Measurements from ENCODE around the gene TAGLN. TPM values are rescaled to one million over a fixed set of nuclear protein-coding genes. Genes with fewer than 3 reads are reported as not detected.

The TAGLN gene
- total and polyA plus RNA-seq, 2 of the 8 experiments (the other 6 are each of a cell fraction or from before 2014, with no cell fraction given), result 140 to 300 TPM

- Histone ChIP-seq H2BK15ac (ENCODE audit: low read length) (no peak overlapping the region), H2BK5ac (ENCODE audit: low read depth, low read length) (no peak overlapping the region), H3K9me3 (ENCODE audit: insufficient read depth in 2 of 2, low read depth in 1 of 2, low read length in 1 of 2) (no peaks in the 10 kb centered on the region), H3K23me2 (ENCODE audit: low read depth, low read length) (peaks cover 6% of the 10 kb centered on the region; the same call in 1 of the 2 replicates), H3K23ac (ENCODE audit: insufficient read length) (no peak overlapping the region), H3K18ac (ENCODE audit: extremely low read depth, low read length) (no peak overlapping the region), H2BK12ac (ENCODE audit: low read depth, low read length) (no peak overlapping the region), H3K36me3 (ENCODE audit: control insufficient read depth in 2 of 4, insufficient read depth in 4 of 4, low read length in 3 of 4) (peaks cover 0 to 4% (median 0%) of the 10 kb centered on the region in 4 experiments; a peak in 1 of 8 replicates), H3K4me3 (ENCODE audit: extremely low read depth in 1 of 4, insufficient read depth in 2 of 4, low read depth in 3 of 4, low read length in 4 of 4) (no peak overlapping the region), H3K4me1 (replicated peaks in 1 of 4; ENCODE audit: control insufficient read depth in 3 of 4, insufficient read depth in 4 of 4, low read length in 3 of 4) (peaks cover 7 to 25% (median 23%) of the 10 kb centered on the region in 4 experiments), H4K20me1 (replicated peaks in 1 of 2; ENCODE audit: control insufficient read depth in 1 of 2, insufficient read depth in 2 of 2, low read length in 2 of 2) (peaks cover 2% of the 10 kb centered on the region in 2 experiments), H4K5ac (ENCODE audit: insufficient read length, low read depth, low read length) (no peak overlapping the region), H2BK20ac (ENCODE audit: low read length) (no peak overlapping the region), H2AK5ac (ENCODE audit: low read depth, low read length) (no peak overlapping the region), H3K9ac (replicated peaks in 1 of 4; ENCODE audit: extremely low read depth in 1 of 4, low read depth in 3 of 4, low read length in 3 of 4) (no peak overlapping the region; a peak in 1 of 7 replicates), H3K56ac (replicated peaks; ENCODE audit: insufficient read length, low read depth, low read length) (no peak overlapping the region), H3K27me3 (replicated peaks in 1 of 4; ENCODE audit: control insufficient read depth in 3 of 4, extremely low read depth in 1 of 4, insufficient read depth in 3 of 4, low read length in 3 of 4) (no peaks in the 10 kb centered on the region), H3K79me1 (ENCODE audit: low read depth, low read length) (no peaks in the 10 kb centered on the region), H2AFZ (ENCODE audit: low read length) (no peak overlapping the region), H3K27ac (ENCODE audit: low read depth, low read length) (no peak overlapping the region), H4K91ac (replicated peaks; ENCODE audit: insufficient read length, low read length) (no peak overlapping the region), H3K14ac (ENCODE audit: insufficient read length) (no peak overlapping the region), H3K79me2 (ENCODE audit: control insufficient read depth in 1 of 2, insufficient read depth in 2 of 2, low read length in 2 of 2) (peaks cover 0 to 3% of the 10 kb centered on the region in 2 experiments; a peak in 1 of 4 replicates), H2BK120ac (replicated peaks; ENCODE audit: low read depth, low read length) (no peak overlapping the region), H3K4me2 (ENCODE audit: insufficient read depth in 1 of 2, low read depth in 2 of 2, low read length in 2 of 2) (no peak overlapping the region), H3K4ac (replicated peaks; ENCODE audit: insufficient read length, low read depth, low read length) (no peak overlapping the region), H4K8ac (ENCODE audit: extremely low read depth, insufficient read depth, low read length) (no peak overlapping the region)
- DNase-seq (ENCODE audit: low read depth in 1 of 2, low spot score in 2 of 2) (no peak), FAIRE-seq (no peak)
- ChIA-PET CTCF (ENCODE audit: partially characterized antibody) (interaction anchor here (0.7 to 18.7 kb wide), 4 partner anchors 10 to 233 kb away, joined by 3 to 449 read pairs (median 128); partner anchors contain the start of genes PCSK7, RNF214 and SIDT2), POLR2A (ENCODE audit: partially characterized antibody) (interaction anchor here (0.9 to 3.0 kb wide), 6 partner anchors 7 to 31 kb away, joined by 3 to 11 read pairs (median 5); no protein-coding TSS in a partner anchor)
- no peak for TF ChIP-seq BRCA1 (IDR thresholded peaks at IDR 0.05; ENCODE audit: low read depth, low read length)
- TF ChIP-seq RNF2 (IDR thresholded peaks at IDR 0.05; ENCODE audit: borderline replicate concordance, low read depth, low read length, missing control alignments, poor library complexity, severe bottlenecking), result no peak
- no peak for TF ChIP-seq CTCF (IDR thresholded peaks at IDR 0.05; ENCODE audit: control extremely low read depth in 1 of 3, insufficient read depth in 1 of 3, low read depth in 1 of 3, low read length in 3 of 3)
- TF ChIP-seq EGR1 (IDR thresholded peaks at IDR 0.05; ENCODE audit: borderline replicate concordance, low read depth, low read length), result no peak
- no peak for TF ChIP-seq HDAC2 (IDR thresholded peaks at IDR 0.05; ENCODE audit: borderline replicate concordance in 1 of 2, low read depth in 2 of 2, low read length in 2 of 2)
- 93% methylated on average over 19 of the region's 19 CpGs; no CpG with 5 or more reads in 1 of the 2 experiments for WGBS, 2 experiments (ENCODE audit: extremely low coverage in 1 of 2, insufficient coverage in 1 of 2, insufficient read length in 1 of 2, insufficient replicate concordance in 2 of 2, low coverage in 1 of 2, low lambda C conversion rate in 2 of 2, missing lambda C conversion rate in 1 of 2)
Measured at GRCh38 chr11:117195761-117196160, 3.4 kb upstream of the TAGLN start.
